Breast epithelium (tissue), 3 donors: ENCODE measurements around the gene TBC1D22B.

Experiments used
- POLR2A ChIP-seq: fragments of 450-650 bp; IDR thresholded peaks from one replicate; pipeline ENCODE4 v1.6.1; 2016; ENCODE audit warnings: antibody characterized with exemption, mild to moderate bottlenecking, moderate library complexity
- POLR2AphosphoS5 ChIP-seq, 3 donors: sonication (generic); formaldehyde crosslinking; IDR thresholded peaks; one replicate each; pipeline ENCODE4 v1.6.1; 2017; ENCODE audit warnings: antibody characterized with exemption in 3 of 3
- TF ChIP-seq, protein P1 (sequence below), 3 donors: fragments of 450-650 bp; IDR thresholded peaks; one replicate each; pipeline ENCODE4 v1.5.1; 2016 to 2017; ENCODE audit warnings: antibody characterized with exemption in 3 of 3, mild to moderate bottlenecking in 3 of 3, moderate library complexity in 3 of 3

DNA sequence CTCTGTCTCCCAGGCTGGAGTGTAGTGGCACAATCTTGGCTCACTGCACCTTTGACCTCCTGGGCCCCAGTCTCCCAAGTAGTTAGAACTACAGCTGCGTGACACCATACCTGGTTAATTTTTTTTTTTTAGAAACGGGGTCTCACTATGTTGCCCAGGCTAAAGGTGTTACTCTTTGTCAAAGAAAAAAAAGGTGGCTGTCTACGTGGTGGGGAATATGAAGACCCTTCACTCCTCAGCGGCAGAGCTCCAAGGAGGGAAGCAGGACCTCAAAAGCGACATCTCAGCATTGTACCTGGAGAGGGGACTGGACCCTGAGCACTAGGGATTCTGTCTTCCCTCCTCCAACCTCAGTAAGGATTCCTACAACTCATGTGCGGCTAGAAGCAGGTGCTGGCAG lies 16.4 kb upstream of the TBC1D22B start:
- TF ChIP-seq, protein P1, sequence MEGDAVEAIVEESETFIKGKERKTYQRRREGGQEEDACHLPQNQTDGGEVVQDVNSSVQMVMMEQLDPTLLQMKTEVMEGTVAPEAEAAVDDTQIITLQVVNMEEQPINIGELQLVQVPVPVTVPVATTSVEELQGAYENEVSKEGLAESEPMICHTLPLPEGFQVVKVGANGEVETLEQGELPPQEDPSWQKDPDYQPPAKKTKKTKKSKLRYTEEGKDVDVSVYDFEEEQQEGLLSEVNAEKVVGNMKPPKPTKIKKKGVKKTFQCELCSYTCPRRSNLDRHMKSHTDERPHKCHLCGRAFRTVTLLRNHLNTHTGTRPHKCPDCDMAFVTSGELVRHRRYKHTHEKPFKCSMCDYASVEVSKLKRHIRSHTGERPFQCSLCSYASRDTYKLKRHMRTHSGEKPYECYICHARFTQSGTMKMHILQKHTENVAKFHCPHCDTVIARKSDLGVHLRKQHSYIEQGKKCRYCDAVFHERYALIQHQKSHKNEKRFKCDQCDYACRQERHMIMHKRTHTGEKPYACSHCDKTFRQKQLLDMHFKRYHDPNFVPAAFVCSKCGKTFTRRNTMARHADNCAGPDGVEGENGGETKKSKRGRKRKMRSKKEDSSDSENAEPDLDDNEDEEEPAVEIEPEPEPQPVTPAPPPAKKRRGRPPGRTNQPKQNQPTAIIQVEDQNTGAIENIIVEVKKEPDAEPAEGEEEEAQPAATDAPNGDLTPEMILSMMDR (IDR thresholded peaks at IDR 0.05) = no peak
- no peak for TF ChIP-seq POLR2AphosphoS5 (IDR thresholded peaks at IDR 0.05)
- no peak for TF ChIP-seq POLR2A
